GM18511 (cell line): ENCODE results near the gene CLTA.
"Not testable (repeated sequence)": the region's sequence is repeated elsewhere in the genome, so short reads cannot be mapped to it uniquely, and the experiment has no call there.

ENCODE experiments used
- ATAC-seq: cut with Tn5 transposase; IDR thresholded peaks from one replicate; pipeline ENCODE4 v1.9.1; 2021; ENCODE audit warnings: mild to moderate bottlenecking, moderate library complexity; ENCODE audit not compliant: unreplicated experiment

The CLTA gene

DNA sequence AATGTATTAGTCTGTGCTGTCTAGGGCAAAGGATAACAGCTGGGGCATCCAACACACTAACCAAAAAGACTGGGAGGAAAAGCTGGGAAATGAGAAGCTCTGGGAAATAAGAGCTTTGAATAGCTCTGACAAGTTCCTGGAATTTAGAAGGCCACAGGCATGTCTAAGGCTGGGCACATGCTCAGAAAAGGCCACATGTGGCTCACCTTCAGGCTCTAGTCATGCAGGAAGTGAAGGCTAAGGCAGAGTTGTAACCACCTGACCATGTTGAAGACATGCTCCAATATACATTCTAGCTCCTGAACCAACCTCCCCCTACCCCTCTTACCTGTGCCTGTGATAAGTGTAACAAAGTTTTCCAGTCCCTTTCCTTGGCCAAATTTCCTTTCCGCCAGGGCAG is 31.7 kb downstream of the CLTA start:
- ATAC-seq: no peak

DNA sequence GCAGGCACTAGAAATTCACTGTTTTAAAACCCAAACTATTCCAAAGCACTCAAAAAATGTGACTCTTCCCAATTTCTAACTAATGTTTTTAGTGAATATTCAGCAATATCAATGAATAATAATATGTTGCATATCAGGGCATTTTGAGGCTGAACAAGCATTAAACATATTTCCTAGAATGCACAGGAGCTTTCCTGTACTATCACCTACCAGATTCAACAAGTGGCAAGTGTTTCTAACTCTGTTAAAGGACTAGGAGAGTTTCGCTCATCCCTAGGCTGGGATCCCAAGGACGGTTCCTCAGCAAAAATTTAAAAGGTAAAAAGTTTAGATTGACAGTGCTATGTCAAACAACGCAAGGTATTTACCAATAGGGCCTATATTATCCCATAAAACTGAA is 46.5 kb downstream of the CLTA start:
- ATAC-seq: no peak

- ATAC-seq: not testable (repeated sequence)
Observed at GRCh38 chr9:36239205-36239604, 48.5 kb downstream of the CLTA start.

DNA sequence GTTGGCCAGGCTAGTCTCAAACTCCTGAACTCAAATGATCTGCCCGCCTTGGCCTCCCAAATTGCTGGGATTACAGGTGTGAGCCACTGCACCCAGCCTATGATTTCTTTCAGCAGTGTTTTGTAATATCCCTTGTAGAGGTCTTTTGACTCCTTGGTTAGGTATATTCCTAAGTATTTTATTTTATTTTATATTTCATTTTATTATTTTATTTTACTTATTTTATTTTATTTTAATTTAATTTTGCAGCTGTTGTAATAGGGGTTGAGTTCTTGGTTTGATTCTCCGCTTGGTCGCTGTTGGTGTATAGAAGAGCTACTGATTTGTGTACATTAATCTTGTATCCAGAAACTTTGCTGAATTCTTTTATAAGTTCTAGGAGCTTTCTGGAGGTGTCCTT is 49.0 kb downstream of the CLTA start:
- ATAC-seq: not testable (repeated sequence)

- no peak for ATAC-seq
Observed at GRCh38 chr9:36245906-36246305, 55.2 kb downstream of the CLTA start.

- ATAC-seq: no peak
Observed at GRCh38 chr9:36247356-36247755, 56.6 kb downstream of the CLTA start.

DNA sequence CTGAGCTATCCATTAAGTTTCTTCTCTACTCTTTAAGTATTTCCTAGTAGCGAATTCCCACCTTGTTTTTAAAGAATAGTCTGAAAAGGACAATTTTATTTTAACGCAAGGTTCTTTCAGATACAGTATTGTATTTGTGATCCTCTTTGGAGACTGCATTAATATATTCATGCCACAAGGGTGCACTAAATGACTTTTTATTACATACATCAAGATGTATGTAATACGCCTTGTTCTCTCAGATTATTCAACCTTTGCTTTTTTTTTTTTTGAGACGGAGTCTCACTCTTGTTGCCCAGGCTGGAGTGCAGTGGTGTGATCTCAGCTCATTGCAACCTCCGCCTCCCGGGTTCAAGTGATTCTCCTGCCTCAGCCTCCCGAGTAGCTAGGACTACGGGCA is 57.3 kb downstream of the CLTA start:
- not testable (repeated sequence) for ATAC-seq

GRCh38 chr9:36249189-36249588 is 58.5 kb downstream of the CLTA start:
- ATAC-seq: no peak

DNA sequence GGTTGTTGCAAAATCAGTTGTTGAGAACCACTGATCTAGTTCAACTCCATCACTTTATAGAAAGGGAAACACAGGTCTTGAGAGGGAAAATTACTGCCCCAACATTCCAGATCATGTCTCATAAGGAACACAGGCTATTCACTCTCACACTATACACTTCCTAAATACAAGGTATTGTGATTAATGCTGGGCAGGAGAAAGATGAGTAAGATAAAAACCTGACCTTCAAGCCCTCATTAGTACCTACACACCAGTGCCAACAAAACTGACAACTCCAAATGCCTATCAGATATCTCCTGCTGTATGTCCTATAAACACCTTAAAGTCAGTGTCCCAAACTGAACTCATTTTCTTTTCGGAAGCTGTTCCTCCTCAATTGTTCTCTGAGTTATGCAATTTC is 59.4 kb downstream of the CLTA start:
- no peak for ATAC-seq

- ATAC-seq: no peak
Observed at GRCh38 chr9:36251428-36251827, 60.7 kb downstream of the CLTA start.

- peak; percentile 90 for ATAC-seq
Observed at GRCh38 chr9:36258208-36258995, 67.7 kb downstream of the CLTA start, which contains the start of gene GNE. GNE (minus strand) TSS chr9:36258448; CDS start chr9:36249355, 9,093 bp downstream.

- no peak for ATAC-seq
Observed at GRCh38 chr9:36258996-36259533, 68.3 kb downstream of the CLTA start.
